OCI-LY7 (cell line): ENCODE results near the gene PYM1. TPM values are rescaled to one million over a fixed set of nuclear protein-coding genes. Genes with fewer than 3 reads are reported as not detected.

Source experiments
- BruUV-seq: library from RNA; stranded (reverse); fragments of 400-500 nt; replicated peaks from 2 replicates; lab custom pipeline; 2021; lab: Mats Ljungman, UMichigan
- CTCF ChIA-PET: fragments of 300-600 bp; sonication (Branson Sonifier 250); formaldehyde crosslinking; loops from one replicate; lab custom pipeline; 2022; ENCODE audit warnings: antibody characterized with exemption; ENCODE audit not compliant: unreplicated experiment; lab: Charles Lee
- POLR2A ChIA-PET: fragments of 300-600 bp; sonication (Branson Sonifier 250); formaldehyde crosslinking; loops from one replicate; lab custom pipeline; 2022; ENCODE audit warnings: antibody characterized with exemption; lab: Charles Lee
- DNase-seq: peaks from one replicate; pipeline ENCODE4 v3.0.0-alpha.2; 2015; ENCODE audit warnings: low spot score
- H2AFZ ChIP-seq: fragments of 200-600 bp; sonication (generic), shearing (Covaris generic); 2 replicates; pipeline ENCODE4 v1.6.1; 2014; ENCODE audit warnings: mild to moderate bottlenecking, antibody characterized with exemption, low read length, moderate library complexity
- H3K27ac ChIP-seq: fragments of 200-600 bp; sonication (generic); 2 replicates; pipeline ENCODE4 v1.5.1; 2014; ENCODE audit warnings: mixed run types, low read depth, mild to moderate bottlenecking, moderate library complexity, low read length, inconsistent platforms; ENCODE audit not compliant: poor library complexity, severe bottlenecking
- H3K36me3 ChIP-seq: fragments of 200-600 bp; sonication (generic); 2 replicates; pipeline ENCODE4 v1.6.1; 2014; ENCODE audit warnings: mild to moderate bottlenecking, antibody characterized with exemption, low read length, moderate library complexity, mixed read lengths; ENCODE audit not compliant: insufficient read depth
- H3K4me1 ChIP-seq: fragments of 200-600 bp; sonication (generic); 2 replicates; pipeline ENCODE4 v1.5.1; 2014; ENCODE audit warnings: mild to moderate bottlenecking, low read length; ENCODE audit not compliant: insufficient read depth, poor library complexity, severe bottlenecking
- H3K4me2 ChIP-seq: fragments of 200-600 bp; sonication (generic); 2 replicates; pipeline ENCODE4 v1.6.1; 2014; ENCODE audit warnings: mild to moderate bottlenecking, low read length
- H3K4me3 ChIP-seq: fragments of 200-600 bp; sonication (generic); 2 replicates; pipeline ENCODE4 v1.5.1; 2014; ENCODE audit warnings: mild to moderate bottlenecking, low read depth, low read length; ENCODE audit not compliant: poor library complexity, severe bottlenecking
- H3K79me2 ChIP-seq: fragments of 200-600 bp; sonication (generic); 2 replicates; pipeline ENCODE4 v1.6.1; 2016; ENCODE audit warnings: low read depth, mild to moderate bottlenecking, low read length, moderate library complexity, mixed read lengths; ENCODE audit not compliant: insufficient read depth
- H3K9me2 ChIP-seq: fragments of 200-600 bp; sonication (generic); 2 replicates; pipeline ENCODE4 v1.6.1; 2016; ENCODE audit warnings: mild to moderate bottlenecking, low read length, mixed read lengths; ENCODE audit not compliant: insufficient read depth
- H3K9me3 ChIP-seq: fragments of 200-600 bp; sonication (generic); 2 replicates; pipeline ENCODE4 v1.6.1; 2014; ENCODE audit warnings: mild to moderate bottlenecking, mixed run types, low read length, mixed read lengths
- H4K20me1 ChIP-seq: fragments of 200-600 bp; sonication (generic); 2 replicates; pipeline ENCODE4 v1.6.1; 2014; ENCODE audit warnings: mild to moderate bottlenecking, antibody characterized with exemption, low read length, moderate library complexity, mixed read lengths; ENCODE audit not compliant: insufficient read depth
- EZH2phosphoT487 ChIP-seq: fragments of 200-600 bp; sonication (generic); IDR thresholded peaks from 2 replicates; pipeline ENCODE4 v1.6.1; 2018; ENCODE audit warnings: low read depth, borderline replicate concordance, mild to moderate bottlenecking, mixed run types, antibody characterized with exemption, low read length, moderate library complexity, mixed read lengths
- intact Hi-C: fragments of 100-400 bp; cut with micrococcal nuclease; formaldehyde crosslinking; loops from one replicate; pipeline ENCODE4 v1.10.0; 2022; ENCODE audit not compliant: unreplicated experiment
- total RNA-seq, 2 experiments: library from RNA; depleted of rRNA in 1 of 2; stranded (reverse); fragments of >200 nt in 1 of 2; shearing (Covaris generic) in 1 of 2; gene quantifications; 2 replicates each; pipeline ENCODE4 v1.2.3, GENCODE V29; 2014 to 2022
- TF ChIP-seq, protein P1 (sequence below): fragments of 200-600 bp; sonication (generic); conservative IDR thresholded peaks from 2 replicates; pipeline ENCODE4 v1.5.1; 2014; ENCODE audit warnings: mild to moderate bottlenecking, antibody characterized with exemption, low read length, moderate library complexity, mixed read lengths

Gene PYM1
- total RNA-seq, 2 experiments from 2014 or later = 82.7 to 88.5 TPM

DNA sequence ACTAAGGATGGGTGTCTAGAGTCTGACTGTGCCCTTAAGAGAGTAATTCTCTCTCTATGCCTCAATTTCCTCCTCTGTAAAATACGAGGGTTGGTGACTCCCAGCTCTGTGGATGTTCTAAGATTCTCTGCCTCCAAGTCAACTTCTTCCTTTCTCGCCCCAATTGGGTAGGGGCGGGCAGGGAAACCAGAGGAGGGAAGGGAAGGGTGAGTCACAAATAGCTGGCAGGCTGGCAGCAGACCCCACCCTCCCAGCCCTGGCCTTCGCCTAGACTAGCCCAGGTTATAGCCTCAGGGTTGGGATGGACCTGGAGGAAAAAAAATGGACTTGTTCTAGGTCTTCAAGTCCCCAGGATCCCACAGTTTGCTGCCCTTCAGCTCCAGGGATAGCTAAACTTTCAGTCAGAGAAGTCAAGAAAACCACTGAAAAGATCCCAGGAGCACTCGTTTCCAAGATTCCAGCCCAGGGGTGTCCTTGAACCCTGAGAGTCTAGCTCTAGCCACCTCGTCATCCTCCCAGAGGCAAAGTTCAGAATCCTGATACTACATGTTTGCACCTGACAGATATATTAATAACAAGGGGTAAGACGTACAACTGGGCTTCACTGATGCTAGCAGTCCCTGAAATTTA, 5.6 kb upstream of the PYM1 start:
- ChIA-PET POLR2A (interaction anchor here (0.5 to 3.1 kb wide), 14 partner anchors 8 to 1550 kb away, joined by 3 to 18 read pairs (median 4); partner anchors contain the start of genes DNAJC14, ORMDL2, RAB5B and SARNP), CTCF (interaction anchor here (0.6 to 1.5 kb wide), 3 partner anchors 106 to 704 kb away, joined by 3 read pairs; no protein-coding TSS in a partner anchor)
- H3K79me2 ChIP-seq = peaks cover 44% of the 10 kb centered on the region
- H3K4me1 ChIP-seq = peaks cover 49% of the 10 kb centered on the region
- TF ChIP-seq, protein P1, sequence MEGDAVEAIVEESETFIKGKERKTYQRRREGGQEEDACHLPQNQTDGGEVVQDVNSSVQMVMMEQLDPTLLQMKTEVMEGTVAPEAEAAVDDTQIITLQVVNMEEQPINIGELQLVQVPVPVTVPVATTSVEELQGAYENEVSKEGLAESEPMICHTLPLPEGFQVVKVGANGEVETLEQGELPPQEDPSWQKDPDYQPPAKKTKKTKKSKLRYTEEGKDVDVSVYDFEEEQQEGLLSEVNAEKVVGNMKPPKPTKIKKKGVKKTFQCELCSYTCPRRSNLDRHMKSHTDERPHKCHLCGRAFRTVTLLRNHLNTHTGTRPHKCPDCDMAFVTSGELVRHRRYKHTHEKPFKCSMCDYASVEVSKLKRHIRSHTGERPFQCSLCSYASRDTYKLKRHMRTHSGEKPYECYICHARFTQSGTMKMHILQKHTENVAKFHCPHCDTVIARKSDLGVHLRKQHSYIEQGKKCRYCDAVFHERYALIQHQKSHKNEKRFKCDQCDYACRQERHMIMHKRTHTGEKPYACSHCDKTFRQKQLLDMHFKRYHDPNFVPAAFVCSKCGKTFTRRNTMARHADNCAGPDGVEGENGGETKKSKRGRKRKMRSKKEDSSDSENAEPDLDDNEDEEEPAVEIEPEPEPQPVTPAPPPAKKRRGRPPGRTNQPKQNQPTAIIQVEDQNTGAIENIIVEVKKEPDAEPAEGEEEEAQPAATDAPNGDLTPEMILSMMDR = no peak
- no peak for TF ChIP-seq EZH2phosphoT487
- no peaks in the 10 kb centered on the region for H3K9me2 ChIP-seq
- H3K4me3 ChIP-seq = peak overlapping the region; percentile 78
- peaks cover 53% of the 10 kb centered on the region for H3K36me3 ChIP-seq
- no peak for DNase-seq
- no peaks in the 10 kb centered on the region for H3K9me3 ChIP-seq
- H4K20me1 ChIP-seq = peaks cover 11% of the 10 kb centered on the region; the same call in 1 of the 2 replicates
- no TSS peak for BruUV-seq
- no peak overlapping the region for H2AFZ ChIP-seq
- intact Hi-C loops = loop anchor here (2.0 kb wide), 1 partner anchor 34 kb away; the partner anchor contains the start of genes CDK2 and PMEL
- H3K4me2 ChIP-seq = peak overlapping the region; percentile 86
- peak overlapping the region; percentile 99 for H3K27ac ChIP-seq

DNA sequence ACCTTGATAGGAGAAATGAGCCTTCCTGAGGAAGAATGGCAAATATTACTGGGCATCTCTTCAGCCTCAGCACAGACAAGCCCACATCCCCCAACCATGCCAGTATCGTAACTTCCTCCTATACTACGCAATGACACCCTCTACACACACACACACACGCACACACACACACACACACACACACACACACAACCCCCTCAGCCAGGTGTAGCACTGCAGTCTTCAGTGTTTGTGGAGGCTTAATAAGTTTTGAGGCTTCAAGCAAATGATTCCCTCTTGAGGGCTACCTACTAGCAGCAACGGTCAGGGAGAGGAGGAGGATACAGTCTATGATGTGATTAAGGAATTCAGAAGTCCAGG, 4.8 kb upstream of the PYM1 start:
- Histone ChIP-seq H3K36me3 (peaks cover 46% of the 10 kb centered on the region), H3K4me2 (peak overlapping the region; percentile 86), H3K9me3 (no peaks in the 10 kb centered on the region), H2AFZ (no peak overlapping the region; the same call in 1 of the 2 replicates), H4K20me1 (peaks cover 11% of the 10 kb centered on the region; the same call in 1 of the 2 replicates), H3K79me2 (peaks cover 50% of the 10 kb centered on the region), H3K4me3 (peak overlapping the region; percentile 78), H3K4me1 (peaks cover 49% of the 10 kb centered on the region), H3K9me2 (no peaks in the 10 kb centered on the region), H3K27ac (peak overlapping the region; percentile 99)
- intact Hi-C loops = loop anchor here (2.0 kb wide), 1 partner anchor 34 kb away; the partner anchor contains the start of genes CDK2 and PMEL
- ChIA-PET POLR2A (interaction anchor here (0.8 to 3.1 kb wide), 8 partner anchors 14 to 113 kb away, joined by 3 to 18 read pairs (median 4); partner anchors contain the start of genes DNAJC14, ORMDL2, RAB5B and SARNP), CTCF (no interaction called here)
- TF ChIP-seq, protein P1 = no peak
- TF ChIP-seq EZH2phosphoT487 = no peak
- peak; percentile 80 for DNase-seq
- TSS peak; percentile 28 for BruUV-seq
